SKM-1 treated with dmso at 0.1 percent for 144 hours (cell line): ENCODE results near the gene TNIK.
"Not testable (repeated sequence)": the region's sequence is repeated elsewhere in the genome, so short reads cannot be mapped to it uniquely, and the experiment has no call there.

Experiments
- DNase-seq: peaks from one replicate; lab custom pipeline; 2025; ENCODE audit not compliant: unreplicated experiment; lab: John Stamatoyannopoulos, UW

Gene TNIK

DNA sequence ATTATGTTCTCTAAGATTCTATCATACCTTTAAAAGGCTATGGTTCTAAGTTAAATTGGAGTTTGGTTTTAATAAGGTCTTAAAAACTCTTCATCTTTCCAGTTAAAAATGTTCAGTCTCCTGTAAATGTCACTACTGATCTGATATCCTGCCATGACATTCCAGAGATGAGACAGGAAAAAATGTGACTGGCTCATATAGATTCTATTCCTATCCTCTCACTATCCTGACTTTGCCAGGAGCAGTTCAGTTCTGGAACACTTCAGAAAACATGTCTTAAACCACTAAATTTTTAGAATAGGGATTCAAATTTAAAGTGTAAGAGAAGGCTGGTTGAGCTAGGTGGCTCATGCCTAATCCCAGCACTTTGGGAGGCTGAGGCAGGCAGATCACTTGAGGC is 170.9 kb downstream of the TNIK start:
- no peak for DNase-seq

DNA sequence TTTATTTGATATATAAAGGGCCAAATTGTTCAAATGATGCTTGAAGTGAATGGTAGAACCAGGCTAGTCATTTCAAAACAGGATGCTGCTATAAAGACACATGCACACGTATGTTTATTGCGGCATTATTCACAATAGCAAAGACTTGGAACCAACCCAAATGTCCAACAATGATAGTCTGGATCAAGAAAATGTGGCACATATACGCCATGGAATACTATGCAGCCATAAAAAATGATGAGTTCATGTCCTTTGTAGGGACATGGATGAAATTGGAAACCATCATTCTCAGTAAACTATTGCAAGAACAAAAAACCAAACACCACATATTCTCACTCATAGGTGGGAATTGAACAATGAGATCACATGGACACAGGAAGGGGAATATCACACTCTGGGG is 172.4 kb downstream of the TNIK start:
- not testable (repeated sequence) for DNase-seq

DNA sequence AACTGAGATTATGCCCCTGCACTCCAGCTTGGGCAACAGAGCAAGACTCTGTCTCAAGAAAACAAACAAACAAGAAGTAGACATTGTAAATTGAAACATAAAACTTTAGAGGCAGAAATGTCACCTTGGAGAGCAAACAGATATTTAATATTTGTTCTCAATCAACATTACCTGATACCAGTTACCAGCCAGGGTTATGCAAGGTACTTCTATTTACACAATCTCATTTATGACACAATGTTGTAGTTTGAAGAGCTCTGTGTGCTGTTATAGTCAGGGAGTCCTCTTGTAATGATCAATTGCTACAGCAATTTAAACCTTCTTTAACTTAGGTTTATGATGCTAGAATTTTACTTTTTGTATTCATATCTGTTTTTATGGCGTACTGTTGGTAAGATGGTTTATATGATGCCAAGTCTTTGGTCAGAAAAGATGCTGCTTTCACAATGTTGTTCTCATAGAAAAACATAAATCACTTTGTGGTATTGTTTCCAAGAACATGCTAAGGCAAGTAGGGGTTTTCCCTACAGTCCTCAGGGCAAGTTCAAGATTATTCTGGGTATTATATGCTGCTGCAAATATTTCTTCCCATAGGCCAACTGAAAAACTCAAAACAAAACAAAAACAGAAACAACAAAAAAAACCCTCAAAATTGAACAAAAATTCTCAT is 173.5 kb downstream of the TNIK start:
- no peak for DNase-seq

DNA sequence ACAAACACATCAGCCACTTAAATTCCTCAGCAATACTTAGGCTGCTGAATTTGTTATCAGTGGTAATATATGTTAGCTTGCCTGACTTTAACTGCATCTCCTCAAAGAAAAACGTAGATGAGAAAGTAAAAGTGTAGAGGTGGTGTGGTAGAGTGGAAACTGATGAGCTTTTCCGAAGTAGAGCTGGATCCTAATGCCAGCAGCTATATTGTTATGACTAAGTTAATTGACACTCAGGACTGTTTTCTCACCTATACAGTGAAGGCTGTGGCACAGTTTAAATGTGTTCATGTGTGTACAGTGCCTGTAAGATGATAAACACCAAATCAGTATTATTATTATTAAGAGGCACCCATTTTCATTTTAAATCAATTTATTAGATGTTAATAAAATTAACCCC is 174.9 kb downstream of the TNIK start:
- DNase-seq: no peak

DNA sequence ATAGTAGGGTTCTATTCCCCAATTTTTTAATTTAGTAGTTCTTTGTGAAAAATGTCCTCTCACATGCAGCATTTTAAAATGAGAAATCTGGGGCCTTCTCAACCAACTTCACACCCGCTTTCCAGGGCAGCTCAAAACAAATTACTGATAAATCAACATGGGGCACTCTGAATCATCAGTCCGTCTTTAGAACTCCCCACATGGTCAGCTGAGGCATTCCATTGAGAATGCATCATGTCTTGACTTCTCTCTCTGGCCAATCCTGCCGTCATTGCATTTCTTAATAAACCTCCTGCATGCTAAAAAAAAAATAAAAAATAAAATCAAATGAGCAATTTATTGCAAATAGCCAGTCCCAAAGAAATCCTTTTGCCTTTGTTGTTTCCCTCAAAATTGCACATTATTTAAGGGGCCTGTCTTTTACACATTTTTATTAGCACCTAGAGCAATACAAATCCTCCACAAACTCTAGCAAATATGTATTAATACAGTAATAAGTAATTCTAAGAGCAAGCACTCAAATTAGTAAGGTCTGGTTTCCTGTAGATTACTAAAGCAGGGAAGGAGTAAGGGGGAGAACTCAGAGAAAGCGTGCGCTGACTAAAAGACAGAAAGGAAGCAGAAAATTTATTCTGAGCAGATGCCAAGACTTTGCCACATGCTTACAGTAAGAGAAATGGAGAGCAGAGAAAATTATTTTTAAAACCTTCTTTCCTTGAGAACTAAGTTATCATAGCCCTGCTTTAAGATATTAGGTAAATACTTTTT is 175.7 kb downstream of the TNIK start:
- DNase-seq: no peak

DNA sequence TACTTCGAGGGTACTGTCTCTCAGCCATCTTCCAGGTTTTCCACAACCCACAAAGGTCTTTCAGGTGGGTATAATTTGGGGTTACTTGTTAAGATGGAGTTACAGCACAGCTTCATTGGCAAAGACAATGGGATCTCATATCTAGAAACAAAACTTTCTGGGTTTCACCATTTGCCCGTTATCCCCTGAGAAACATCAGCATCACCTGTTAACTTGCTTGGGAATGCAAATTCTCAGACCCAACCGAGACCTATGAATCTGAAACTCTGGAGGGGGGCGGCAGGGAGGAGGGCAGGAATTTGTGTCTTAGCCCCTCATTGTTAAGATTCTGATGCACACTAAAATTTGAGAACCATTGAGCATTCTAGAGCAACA is 176.4 kb downstream of the TNIK start:
- no peak for DNase-seq

DNA sequence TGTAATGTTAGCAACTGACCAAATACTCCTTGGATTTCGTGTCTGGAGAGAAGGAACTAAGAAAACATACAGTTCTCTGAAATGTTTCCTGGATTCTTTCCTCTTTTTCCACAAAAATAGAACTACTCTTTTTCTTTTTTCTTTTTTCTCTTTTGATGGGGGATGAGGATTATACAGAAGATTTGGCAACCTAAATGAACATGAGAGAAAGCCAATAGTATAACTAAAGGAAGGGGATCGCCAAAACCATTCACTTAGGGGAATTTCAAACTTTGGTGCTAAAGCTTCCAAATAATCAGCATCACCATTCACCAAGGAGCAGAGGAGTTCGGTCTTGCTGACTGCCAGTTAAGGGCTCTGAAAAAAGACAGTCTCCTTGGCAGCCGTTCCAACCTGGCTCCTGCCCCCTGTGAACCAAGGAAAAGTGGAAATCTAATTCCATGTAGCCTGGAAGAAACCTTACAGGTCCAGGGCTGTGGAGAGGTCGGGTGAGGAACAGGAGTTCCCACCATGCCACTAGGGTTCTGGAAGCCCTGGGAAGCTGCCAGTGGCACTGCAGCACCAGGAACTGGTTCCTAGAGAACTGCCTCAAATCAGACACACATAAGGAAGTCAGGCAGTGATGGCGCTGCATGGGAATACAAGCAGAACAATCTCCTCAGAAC is 176.9 kb downstream of the TNIK start:
- no peak for DNase-seq

DNA sequence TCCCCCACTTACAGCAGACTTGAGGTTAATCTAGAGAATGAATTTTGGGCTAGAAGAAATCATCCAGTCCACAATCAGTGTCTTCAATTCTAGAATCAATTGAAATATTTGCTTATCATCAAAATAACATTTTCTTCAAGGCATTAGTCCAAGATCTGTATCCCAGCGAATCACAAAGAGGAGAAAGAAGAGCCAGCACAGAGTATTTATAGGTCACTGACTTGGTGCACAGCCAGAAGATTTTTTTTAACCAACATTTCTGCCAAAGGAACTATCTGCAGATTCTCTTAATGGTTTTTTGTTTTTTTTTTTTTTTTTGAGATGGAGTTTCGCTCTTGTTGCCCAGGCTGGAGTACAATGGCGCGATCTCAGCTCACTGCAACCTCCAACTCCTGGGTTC is 178.2 kb downstream of the TNIK start:
- no peak for DNase-seq

DNA sequence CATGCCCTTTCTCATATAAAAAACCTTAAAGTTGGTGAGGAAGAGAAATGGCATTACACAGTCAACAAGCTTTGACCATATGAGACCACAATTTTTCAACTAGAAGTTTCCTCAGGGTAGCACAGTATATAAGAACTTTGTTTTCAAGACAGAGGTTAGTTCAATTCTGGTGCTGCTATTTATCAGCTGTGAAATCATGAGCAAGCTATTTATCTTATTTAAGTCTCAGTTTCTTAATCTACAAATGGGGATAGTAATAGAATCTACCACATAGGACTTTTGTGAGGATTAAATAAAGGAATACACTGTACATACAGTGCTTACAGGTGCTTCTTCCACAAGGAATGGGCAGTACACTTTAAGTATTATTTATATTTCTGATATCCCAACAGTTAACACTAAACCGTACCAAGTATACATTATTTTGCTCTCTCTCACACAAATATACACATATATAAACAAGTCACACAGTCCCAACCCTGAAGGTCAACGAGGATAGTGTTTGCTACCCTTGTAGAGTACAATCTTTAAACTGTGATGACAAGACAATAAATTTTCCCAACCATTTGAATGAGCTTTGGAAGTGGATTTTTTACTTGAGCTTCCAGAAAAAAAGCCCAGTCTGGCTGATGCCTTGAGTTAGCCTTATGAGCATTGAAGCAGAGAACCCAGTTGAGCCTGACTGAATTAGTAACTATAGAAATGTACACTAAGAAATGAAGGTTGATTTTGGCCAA is 178.8 kb downstream of the TNIK start:
- no peak for DNase-seq

DNA sequence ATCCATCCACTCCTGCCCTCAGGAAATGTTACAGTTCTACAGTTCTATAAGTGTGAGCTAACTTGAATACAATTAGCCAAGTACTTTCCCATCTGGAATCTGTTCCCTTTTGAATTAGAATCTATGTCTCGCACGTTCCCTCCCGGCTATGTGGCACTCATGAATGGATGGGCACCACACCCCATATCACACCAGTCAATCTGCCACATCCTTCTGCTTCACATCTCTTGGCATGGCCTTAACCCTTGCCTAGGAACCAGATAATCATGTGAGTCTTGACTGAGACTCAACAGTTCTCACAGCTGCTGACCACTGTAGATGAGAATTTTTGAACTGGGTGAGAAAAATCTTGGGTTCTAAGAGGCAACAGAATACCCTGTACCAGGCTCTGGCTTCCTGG is 180.2 kb downstream of the TNIK start:
- no peak for DNase-seq

DNA sequence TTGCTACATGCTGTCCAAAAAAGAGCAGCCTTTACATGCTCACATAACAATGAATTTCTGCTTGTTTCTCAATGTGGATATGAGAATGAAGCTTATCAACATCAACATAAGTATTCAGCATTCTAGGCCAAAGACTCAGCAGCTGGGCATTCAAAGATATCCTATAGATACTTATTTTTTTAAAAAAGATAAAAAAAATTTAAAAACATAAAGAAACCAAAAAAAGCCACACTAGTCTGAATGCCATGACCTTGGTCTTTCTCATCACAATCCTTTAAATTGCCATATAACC is 182.0 kb downstream of the TNIK start:
- DNase-seq: no peak

DNA sequence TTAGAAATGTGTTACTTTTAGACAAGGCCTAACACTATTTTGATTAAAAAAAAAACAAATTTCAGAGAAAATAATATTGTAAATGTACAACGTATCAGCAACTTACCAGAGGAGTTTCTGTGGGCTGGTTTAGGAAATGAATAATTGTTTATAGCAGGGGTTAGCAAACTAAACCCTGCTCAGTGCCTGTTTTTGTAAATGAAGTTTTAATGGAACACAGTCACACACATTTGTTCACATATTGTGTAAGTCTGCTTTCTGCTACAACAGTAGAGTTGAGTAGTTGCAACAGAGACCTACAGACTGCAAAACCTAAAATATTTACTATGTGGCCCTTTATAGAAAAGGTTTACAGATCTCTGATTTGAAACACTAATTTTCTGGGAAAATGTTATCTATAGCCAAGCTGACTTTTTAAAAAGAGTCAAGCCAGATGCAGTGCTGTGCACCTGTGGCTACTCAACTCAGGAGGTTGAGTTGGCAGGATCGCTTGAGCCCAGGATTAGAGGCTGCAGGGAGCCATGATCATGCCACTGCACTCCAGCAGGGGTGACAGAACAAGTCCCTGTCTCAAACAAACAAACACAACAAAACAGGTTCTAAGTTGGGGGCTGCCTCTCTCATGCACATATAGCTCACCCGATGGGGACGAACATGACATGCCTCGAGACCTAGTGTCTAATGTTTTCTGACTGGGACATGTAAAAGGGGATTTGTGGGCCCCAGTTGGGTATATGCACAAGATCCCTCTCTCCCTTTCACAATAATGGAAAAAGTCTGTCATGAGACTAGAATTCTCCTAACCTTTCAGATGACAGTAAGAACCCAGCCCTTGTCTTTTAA is 182.5 kb downstream of the TNIK start:
- DNase-seq: no peak

DNA sequence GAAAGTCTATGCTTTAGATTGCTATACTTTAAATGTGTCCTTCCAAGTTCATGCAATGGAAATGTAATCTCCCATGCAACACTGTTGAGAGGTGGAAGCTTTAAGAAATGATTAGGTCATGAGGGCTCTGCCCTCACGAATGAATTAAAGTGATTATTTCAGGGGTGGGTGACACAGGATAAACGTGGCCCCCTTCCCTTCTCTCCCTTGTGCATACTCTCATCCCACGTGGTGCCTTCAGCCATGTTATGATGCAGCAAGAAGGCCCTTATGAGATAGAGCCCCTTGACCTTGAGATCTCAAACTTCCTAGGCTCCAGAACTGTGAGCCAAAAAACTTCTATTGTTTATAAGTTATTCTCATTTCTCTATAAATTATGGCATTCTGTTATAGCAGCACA is 183.3 kb downstream of the TNIK start:
- no peak for DNase-seq

DNA sequence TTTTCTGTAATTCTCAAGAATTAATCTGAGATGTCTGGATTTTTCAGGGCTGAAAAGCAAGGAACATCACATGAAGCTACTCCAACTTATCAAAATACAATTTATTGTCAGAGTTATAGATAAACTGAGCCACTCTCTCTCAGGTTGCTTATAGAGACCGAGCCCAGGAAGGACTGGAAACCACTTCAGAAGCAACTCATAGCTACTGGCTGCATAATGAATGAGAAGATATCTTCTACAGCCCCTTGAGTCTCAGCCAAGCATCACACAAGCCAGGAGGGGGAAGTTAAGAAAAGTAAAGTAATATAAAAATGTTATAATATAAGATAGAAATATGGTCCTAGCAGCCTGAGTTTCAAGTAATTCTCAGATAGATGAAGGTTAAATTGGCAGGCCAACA is 186.0 kb downstream of the TNIK start:
- DNase-seq: no peak

DNA sequence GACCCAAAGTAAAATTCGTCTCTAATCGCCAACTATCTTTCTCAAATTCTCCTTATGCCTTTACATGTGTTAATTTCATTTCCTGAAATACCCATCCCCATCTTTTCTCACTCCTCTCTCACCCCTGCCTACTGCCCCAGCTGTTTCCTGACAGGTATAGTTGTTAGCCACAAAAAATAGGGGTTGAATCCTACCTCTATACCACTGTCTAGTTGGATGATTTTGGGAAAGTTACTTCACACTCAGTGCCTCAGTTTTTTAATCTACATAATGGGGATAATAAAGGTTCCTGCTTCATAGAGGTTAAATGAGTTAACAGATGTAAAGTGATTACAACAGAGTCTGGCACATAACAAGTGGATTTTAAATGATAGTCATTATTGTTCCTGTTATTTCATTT is 189.7 kb downstream of the TNIK start:
- DNase-seq: no peak

DNA sequence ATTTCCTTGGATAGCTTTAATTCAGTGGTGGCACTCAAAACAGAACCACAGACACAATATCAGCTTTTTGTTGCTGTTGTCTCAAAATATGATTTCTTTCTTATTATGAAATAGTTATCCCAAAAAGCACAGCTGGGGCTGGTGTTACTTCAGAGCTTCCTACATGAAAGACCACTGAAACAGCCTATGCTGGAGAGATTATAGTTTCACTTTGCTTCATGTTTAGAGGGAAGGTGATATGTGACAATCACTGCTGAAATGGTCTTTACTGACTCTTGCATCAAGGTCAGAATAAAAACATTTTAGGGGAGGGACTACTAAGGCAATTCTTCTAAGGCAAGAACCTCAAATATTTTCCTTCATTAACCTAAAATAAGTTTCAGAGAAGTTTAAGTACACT is 190.7 kb downstream of the TNIK start:
- DNase-seq: no peak

DNA sequence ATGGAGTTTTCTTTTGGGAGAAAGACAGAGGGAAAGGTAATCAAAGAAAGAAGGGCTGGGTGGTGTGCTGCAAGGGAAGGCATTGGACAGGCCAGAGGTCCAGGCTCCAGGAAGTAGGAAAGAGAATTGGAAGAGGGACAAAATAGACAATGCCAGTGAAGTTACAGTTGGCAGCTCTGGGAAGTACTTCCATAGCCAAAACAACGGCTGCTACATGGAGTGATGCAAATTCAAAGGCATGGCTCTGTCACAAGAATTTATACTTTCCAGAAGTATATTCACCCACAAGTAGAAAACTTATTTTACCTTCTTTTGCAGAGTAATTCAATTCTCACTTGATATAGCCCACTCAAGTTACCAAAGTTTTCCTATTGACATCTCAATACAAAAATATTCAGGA is 191.5 kb downstream of the TNIK start:
- no peak for DNase-seq

DNA sequence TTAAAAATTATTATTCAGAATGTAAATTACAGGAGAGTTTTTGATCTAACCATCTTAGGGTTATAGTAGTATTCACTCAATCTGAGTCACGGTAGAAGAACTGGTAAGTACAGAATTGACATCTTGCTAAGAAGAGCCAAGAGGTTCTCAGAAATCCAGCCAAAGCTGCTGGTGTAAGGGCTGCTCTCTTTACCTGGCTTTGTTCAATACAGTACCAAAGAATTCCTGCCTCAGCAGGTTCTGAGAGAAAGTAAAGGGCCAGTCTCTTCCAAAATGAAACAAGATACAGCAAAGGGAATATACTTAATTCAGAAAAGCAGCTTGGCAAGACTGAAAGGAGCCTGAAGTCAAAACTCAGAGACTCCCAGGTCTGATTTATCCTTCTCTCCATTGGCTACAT is 193.1 kb downstream of the TNIK start:
- DNase-seq: no peak

DNA sequence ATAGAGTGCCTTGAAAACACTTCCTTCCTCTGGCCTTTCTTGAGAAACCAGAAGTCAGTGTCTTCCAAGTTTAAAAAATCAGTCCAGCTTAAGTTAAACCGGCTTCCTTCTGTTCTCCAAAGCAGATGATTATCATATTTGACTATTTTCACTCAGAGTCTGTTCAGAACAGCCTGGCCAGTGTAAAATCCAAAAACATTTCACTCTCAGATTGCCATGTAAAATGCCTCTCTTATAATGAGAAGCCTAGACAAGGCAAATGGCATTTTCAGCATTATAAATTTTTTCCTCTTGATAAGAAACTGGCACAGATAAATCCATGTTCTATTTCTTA is 193.5 kb downstream of the TNIK start:
- no peak for DNase-seq

DNA sequence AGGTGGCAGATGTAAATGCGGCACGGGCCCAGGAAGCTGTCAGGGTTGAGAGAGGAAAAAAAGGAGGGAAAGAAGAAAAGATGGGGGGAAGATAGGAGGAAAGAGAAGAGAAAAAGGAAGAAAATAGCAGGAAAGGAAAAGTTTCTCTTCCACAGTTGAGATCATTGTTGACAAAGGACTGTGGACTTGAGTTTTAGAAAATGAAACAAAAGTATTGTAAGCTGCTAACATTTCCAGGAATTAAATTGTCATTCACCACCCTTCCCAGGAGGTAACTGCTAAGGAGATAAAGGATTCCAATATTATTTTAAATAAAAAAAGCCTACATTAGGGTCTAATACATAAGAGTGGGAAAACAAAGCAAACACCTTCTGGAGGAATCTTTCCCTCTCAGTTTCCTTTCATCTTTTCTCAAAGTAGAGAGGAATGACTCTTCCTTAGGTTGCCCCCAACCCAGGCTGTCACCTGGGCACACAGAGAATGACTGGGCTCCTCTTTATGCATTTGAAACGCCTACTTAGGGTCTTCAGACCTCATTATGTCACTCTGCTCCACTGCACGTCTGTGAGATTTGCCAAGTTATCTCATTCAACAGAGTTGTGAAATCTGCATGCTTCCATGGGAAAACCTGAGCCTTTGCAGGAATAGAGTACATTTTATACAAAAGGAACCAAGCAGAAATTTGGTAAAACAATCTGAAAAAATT is 194.0 kb downstream of the TNIK start:
- DNase-seq: no peak

DNA sequence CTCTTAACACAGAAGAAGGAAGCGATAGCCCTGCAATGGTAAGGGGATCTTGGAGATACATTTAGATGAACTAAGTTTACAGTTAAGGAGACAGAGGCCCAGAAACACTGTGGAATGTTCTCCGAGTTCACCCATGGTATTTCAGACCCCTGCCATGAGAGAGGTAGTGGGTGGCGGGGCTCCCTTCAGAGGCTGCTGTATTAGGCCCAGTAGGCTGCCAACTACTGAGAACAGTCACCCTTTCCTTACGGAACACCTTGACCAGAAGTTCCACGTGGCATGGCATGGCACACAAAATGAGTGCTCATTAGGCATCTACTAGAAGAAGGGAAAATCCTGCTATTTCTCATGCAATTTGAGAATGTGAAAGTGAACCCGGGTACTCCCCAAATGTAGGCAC is 195.4 kb downstream of the TNIK start:
- DNase-seq: no peak
